Stimulated activated naive CD8-positive, alpha-beta T cell treated with anti-CD3 and anti-CD28 coated beads, Interleukin-15, Interleukin-2, amounts not matched to agents 100 U/mL and 50 U/mL, for 24 hours (primary cell): Measurements from ENCODE around the gene TMEM119.
"Not testable (repeated sequence)": the region's sequence is repeated elsewhere in the genome, so short reads cannot be mapped to it uniquely, and the experiment has no call there.

ENCODE experiments used
- ATAC-seq: fragments of 150-1000 bp; cut with Tn5 transposase; one replicate; pipeline ENCODE4 v1.10.0; 2021
- DNase-seq: peaks from one replicate; pipeline ENCODE4 v3.0.0; 2021

Gene TMEM119

DNA sequence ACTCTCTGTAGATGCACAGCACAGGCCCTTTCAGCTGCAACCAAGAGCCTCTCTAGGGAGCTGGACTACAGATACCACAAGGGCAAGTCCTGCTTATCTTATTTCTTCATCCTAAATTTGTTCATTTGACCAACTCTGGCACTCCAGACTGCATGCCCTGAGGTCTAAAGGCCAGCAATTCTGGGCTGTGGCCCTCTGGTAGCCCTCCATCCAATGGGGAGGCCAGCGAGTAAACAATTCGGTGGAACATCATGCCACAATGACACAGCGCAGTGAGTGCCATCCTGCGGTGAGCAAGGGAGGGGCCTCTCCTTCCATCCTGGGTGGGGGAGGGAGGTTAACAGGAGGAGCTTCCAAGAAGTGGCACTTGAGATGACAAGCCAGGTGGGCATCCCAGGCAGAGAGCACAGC is 36.5 kb upstream of the TMEM119 start:
- ATAC-seq (peak; percentile 7), DNase-seq (peak; percentile 70)

- peak; percentile 88 for DNase-seq
- peak; percentile 62 for ATAC-seq
Observed at GRCh38 chr12:108633534-108634248, 35.8 kb upstream of the TMEM119 start, which contains the start of gene SELPLG. SELPLG (minus strand) TSS chr12:108633894; CDS start chr12:108624307, 9,587 bp downstream.

GRCh38 chr12:108633081-108633533 is 35.2 kb upstream of the TMEM119 start:
- ATAC-seq = no peak
- no peak for DNase-seq

- ATAC-seq, DNase-seq: not testable (repeated sequence)
Observed at GRCh38 chr12:108631261-108631660, 33.4 kb upstream of the TMEM119 start.

DNA sequence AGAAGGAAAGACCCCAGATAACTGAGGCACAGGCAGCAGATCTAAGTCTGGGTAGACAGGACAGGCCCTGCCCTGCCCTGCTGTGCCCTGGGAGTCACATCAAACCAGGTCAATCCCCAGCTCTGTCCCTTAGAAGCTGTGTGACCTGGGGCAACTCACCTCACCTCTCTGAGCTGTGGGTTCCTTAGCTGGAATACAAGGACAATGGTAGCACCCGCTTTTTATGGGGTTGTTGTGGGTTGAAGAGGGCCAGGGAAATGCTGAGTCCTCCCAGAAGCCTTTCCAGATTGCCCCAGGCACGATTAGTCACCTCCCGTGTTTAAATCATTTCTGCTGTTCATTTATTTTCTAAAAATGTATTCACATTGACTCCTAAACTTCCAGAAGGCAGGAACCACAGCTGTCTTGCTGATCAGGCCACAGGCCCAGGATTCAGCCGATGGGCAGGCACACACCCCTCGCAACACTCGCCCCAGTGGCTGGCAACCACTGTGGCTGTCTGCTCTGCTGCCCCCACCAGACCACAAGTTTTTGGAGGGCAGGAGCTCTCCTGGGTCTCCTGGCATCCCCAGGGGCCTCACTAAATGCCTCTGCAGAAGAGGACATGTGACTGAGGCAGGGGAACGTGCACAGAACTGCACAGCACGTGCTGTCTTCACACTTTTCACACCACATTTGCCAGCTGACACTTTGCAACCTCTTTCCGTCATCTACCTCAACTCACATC is 32.8 kb upstream of the TMEM119 start:
- ATAC-seq (no peak), DNase-seq (peak; percentile 47)

- ATAC-seq = peak; percentile 38
- DNase-seq = peak; percentile 70
Observed at GRCh38 chr12:108629824-108630476, 32.1 kb upstream of the TMEM119 start.

- peak; percentile 31 for DNase-seq
- ATAC-seq = no peak
Observed at GRCh38 chr12:108629151-108629550, 31.3 kb upstream of the TMEM119 start.

DNA sequence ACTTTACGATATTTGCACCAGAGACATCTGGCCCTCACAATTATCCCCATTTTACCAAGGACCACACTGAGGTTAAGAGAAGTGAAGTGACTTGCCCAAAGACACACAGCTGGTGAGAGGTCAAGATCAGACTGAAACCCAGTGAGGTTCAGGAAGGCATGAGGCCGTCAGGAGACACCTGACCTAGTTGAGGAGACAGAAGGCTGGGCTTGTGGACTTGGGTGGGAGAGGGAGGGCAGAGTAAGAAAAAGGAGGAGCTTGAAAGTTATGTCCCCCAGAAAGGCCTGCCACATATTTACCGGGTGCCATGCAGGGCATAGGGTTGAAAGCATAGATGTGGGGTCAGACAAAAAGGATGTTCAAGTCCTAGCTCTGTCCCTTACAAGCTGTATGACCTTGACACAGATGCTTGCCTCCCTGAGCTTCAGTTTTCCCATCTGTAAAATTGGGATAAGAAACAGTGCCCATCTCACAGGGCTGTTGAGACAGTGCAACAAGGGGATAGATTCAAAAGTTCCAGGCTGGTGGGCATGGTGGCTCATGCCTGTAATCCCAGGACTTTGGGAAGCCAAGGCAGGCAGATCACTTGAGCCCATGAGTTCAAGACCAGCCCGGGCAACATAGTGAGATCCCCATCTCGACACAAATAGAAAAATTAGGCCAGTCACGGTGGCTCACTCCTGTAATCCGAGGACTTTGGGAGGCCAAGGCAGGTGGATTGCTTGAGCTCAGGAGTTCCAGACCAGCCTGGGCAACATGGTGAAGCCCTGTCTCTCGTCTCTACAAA is 29.4 kb upstream of the TMEM119 start:
- ATAC-seq = no peak
- no peak for DNase-seq

DNA sequence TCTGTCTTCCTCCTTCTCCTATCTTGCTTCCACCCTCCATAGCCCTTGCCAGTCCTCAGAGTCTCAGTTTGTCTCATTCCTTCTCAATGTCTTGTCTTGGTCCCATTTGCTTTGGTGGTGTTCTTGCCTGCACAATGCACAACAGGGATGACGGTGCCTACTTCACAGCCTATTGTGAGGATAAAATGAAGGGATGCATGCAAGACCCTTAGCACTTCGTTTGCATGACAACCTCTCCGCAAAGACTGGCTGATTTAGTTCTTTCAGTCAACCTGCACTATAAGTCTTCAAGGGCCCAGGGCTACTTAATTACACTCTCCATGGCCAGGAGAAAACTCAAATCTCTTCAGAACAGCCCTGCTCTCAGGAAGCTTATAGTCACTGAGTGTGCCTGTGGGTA is 27.3 kb upstream of the TMEM119 start:
- DNase-seq = no peak
- no peak for ATAC-seq

- ATAC-seq = no peak
- DNase-seq = no peak
Observed at GRCh38 chr12:108623577-108623976, 25.7 kb upstream of the TMEM119 start.

GRCh38 chr12:108622921-108623514 is 25.1 kb upstream of the TMEM119 start:
- no peak for ATAC-seq
- no peak for DNase-seq

DNA sequence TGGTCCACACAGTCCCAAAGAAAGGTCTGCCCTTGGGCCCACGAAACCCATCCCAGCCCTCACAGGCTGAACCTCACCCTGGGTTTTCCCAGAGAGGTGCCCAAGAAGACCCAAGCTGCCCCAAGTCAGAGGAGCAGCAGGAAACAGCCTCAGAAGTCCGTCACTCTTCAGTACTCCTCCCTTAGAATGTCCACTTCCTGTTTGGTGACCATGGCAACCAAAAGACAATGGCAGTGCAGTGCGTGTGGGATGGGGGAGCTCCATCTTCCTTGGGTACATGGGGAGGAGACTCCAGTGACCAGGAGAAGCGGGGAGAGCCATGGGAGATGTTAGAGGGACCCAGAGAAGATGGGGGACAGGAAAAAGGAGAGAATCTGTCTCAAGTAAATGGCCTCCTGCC is 24.5 kb upstream of the TMEM119 start:
- DNase-seq (no peak), ATAC-seq (no peak)

DNA sequence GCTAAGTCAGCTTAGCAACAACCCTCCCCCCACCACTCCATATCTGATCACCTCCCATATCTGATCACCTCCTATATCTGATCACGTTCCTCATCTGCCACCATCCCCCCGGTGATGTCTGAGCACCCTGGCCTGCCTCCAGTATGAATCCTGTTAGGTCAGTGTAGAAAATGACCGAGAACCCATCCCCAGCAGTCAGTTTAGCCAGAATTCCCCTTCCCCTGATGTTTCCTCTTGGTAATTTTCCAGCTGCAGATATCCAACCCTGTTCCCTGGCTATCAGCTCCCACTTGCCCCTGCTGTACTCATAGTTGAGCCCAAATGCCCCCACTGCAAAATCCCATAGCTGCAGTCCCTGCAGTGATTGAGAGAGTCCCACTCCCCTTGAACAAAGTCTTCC is 23.3 kb upstream of the TMEM119 start:
- no peak for DNase-seq
- ATAC-seq = no peak

DNA sequence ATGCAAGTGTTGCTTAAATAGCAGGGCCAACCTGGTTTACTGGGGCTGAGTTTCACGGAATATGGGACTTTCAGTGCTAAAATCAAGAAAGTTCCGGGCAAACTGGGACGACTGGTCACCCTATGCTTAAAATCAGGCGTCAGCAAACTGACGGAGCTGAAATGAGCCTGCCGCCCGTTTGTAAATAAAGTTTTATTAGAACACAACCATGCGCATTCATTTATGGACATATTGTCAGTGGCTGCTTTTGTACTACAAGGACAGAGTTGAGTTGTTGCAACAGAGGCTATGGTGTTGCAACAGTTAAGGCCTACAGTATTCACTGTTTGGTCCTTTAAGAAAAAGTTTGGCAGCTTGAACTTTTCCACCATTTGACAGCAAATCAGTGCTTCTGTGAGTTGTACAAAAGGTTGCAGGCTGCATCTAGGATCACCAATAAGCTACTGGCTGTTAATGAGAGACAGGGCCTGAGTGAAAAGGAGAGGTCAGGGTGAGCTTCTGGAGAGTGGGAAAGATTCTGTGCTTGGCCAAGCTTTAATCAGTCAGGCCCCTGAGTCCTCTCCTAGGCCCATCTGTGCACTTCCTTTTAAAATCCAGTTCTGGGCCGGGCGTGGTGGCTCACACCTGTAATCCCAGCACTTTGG is 22.5 kb upstream of the TMEM119 start:
- no peak for DNase-seq

DNA sequence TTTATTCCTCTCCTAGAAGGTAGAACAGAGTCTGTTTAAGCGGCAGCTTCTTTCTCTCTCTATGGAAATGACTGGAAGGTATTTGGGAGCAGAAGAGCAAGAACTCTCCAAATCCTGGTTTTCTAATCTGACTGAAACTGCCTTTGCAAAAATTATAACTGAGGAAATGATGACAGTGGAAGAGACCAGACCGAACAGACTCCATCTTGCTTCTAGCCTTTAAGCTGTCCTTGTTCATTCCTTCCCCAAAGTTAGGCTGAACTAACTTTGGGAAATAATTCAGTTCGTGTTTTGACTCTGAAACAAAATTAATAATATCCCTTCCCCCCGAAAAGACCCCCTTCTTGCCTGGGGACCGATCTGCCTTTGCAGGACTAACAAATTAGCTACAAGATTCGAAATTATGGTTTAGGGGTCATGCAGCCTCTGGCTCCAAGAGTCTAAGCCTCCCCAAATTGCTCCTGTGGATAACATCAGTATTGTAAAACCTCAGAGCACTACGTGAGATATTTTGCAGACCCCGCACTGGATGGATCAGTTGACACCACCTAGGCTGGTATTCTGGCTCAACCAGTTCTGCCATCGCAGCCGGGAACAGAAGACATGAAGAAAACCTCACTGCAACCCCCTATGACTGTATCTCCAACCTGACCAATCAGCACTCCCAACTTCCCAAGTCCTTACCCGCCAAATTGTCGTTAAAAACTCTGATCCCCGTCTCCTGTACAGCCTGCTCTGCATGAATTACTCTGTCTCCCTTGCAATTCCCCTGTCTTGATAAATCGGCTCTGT is 21.7 kb upstream of the TMEM119 start:
- ATAC-seq (no peak), DNase-seq (no peak)

More for the DNA sequence above, 22.5 kb upstream of the TMEM119 start:
- ATAC-seq = no peak

GRCh38 chr12:108618953-108619274 is 21.0 kb upstream of the TMEM119 start:
- not testable (repeated sequence) for DNase-seq, ATAC-seq

- ATAC-seq = peak; percentile 32
Observed at GRCh38 chr12:108618079-108618952, 20.4 kb upstream of the TMEM119 start.

GRCh38 chr12:108616941-108617858 is 19.3 kb upstream of the TMEM119 start:
- DNase-seq = peak; percentile 88
- ATAC-seq = peak; percentile 96

More at GRCh38 chr12:108618079-108618952, 20.4 kb upstream of the TMEM119 start:
- peak; percentile 87 for DNase-seq
